Bronchial epithelial cell (primary cell): Measurements from ENCODE around the gene CELA1. TPM values are rescaled to one million over a fixed set of nuclear protein-coding genes. Genes with fewer than 3 reads are reported as not detected.
"Not testable (repeated sequence)": the region's sequence is repeated elsewhere in the genome, so short reads cannot be mapped to it uniquely, and the experiment has no call there.

Experiments
- DNase-seq: peaks from one replicate; pipeline ENCODE4 v3.0.0-alpha.2; 2010; ENCODE audit warnings: low read depth
- FAIRE-seq: peaks from 2 replicates; lab custom pipeline; 2011; peaks lifted over from hg19 to GRCh38; lab: Jason Lieb, UNC
- H3K27me3 ChIP-seq: 2 replicates; pipeline ENCODE4 v1.5.1; 2011; ENCODE audit warnings: low read length; ENCODE audit not compliant: control insufficient read depth, insufficient read depth
- H3K36me3 ChIP-seq: 2 replicates; pipeline ENCODE4 v1.5.1; 2011; ENCODE audit warnings: low read length; ENCODE audit not compliant: control insufficient read depth, insufficient read depth
- H3K4me3 ChIP-seq: 2 replicates; pipeline ENCODE4 v1.5.1; 2011; ENCODE audit warnings: mild to moderate bottlenecking, low read depth, low read length, control low read depth
- total RNA-seq: library from RNA; depleted of rRNA; stranded (reverse); fragments of >200 nt; gene quantifications from 2 replicates; pipeline ENCODE4 v1.2.1, GENCODE V29; 2014
- TF ChIP-seq, protein P1 (sequence below): IDR thresholded peaks from 2 replicates; pipeline ENCODE4 v1.5.1; 2011; ENCODE audit warnings: mild to moderate bottlenecking, moderate library complexity, low read length, control low read depth, inconsistent platforms; ENCODE audit not compliant: insufficient read depth, severe bottlenecking

CELA1 gene
- total RNA-seq, 1 donor from 2014 or later = not detected

DNA sequence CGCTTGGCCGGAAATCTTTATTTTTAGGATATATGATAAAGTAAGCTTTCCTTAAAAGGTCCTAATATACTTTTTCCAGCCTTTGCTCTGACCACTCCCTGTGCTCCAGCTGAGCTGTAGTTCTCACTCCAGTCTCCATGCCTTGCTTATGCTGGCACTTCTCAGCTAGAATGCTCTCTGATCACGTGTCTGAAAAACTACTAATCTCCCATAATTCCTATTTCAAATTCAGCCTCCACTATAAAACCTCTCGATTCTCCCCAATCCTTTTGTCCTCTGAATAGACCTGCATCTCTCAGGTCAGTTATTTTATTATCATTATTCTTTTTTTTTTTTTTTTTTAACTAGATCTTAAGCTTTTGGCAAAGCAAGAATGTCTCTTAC lies 26.2 kb downstream of the CELA1 start:
- Histone ChIP-seq H3K36me3 (no peaks in the 10 kb centered on the region), H3K4me3 (no peak overlapping the region), H3K27me3 (no peaks in the 10 kb centered on the region)
- TF ChIP-seq, protein P1, sequence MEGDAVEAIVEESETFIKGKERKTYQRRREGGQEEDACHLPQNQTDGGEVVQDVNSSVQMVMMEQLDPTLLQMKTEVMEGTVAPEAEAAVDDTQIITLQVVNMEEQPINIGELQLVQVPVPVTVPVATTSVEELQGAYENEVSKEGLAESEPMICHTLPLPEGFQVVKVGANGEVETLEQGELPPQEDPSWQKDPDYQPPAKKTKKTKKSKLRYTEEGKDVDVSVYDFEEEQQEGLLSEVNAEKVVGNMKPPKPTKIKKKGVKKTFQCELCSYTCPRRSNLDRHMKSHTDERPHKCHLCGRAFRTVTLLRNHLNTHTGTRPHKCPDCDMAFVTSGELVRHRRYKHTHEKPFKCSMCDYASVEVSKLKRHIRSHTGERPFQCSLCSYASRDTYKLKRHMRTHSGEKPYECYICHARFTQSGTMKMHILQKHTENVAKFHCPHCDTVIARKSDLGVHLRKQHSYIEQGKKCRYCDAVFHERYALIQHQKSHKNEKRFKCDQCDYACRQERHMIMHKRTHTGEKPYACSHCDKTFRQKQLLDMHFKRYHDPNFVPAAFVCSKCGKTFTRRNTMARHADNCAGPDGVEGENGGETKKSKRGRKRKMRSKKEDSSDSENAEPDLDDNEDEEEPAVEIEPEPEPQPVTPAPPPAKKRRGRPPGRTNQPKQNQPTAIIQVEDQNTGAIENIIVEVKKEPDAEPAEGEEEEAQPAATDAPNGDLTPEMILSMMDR = no peak
- FAIRE-seq (no peak), DNase-seq (no peak)

DNA sequence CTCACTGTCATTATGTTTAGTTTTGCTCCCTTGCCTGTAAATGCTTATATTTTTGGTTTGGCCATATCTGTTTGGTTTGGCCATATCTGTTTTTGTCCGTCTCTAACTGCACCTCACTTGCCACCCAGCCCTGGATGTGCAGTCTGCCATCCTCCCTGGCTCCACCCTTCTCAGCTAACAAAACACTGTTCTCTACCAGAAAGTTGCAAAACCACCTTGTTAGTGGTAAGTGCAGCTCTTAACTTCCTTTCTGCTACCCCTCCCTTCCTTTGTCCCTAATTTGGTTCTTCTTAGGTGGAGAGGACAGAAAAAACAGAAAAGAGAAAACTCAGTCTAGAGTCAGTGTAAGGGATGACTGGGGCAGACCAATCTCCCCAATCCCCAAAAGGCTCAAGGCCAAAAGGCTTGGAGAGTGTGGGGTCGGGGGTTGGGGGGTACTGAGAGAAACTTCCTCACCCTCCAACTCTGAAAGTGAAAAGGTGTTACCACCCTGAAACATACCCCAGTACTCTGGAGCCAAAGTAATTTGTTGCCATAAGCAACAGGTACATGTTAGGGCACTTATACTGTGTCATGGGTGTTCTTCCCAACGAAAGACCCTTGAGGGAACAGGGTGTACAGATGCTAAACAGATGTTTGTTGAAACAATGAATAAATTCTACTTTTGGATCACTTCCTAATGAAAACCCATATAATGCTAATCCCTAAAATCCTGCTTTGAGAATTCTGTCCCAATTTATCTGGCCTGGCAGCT lies 27.5 kb downstream of the CELA1 start:
- FAIRE-seq = no peak
- no peak for DNase-seq
- Histone ChIP-seq H3K4me3 (no peak overlapping the region), H3K27me3 (no peaks in the 10 kb centered on the region), H3K36me3 (no peaks in the 10 kb centered on the region)
- TF ChIP-seq, protein P1 = no peak

DNA sequence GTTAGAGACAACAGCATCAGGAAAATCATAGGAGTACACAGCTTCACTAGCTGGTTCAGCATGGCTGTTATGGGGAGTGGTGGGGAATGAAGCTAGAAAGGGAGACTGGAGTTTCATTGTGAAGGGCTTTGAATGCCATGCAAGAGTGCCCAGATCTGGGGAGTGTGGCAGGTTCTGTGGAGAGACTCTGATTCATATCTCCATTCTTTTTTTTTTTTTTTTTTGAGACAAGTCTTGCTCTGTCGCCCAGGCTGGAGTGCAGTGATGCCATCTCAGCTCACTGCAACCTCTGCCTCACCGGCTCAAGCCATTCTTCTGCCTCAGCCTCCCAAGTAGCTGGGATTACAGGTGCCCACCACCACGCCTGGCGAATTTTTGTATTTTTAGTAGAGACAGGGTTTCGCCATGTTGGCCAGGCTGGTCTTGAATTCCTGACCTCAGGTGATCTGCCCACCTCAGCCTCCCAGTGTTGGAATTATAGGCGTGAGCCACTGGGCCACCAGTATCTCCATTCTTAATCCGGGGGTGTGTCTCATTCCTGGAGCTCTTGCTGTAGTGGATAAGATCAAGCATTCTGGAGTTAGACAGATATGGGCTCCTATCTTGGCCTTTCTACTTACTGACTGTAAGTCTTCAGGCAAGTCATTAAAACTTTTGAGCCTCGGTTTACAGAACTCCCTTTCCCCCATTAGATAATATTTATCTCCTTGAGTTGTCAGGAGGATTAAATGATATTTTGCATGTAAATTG lies 28.2 kb downstream of the CELA1 start:
- not testable (repeated sequence) for FAIRE-seq, H3K36me3 ChIP-seq, DNase-seq, H3K4me3 ChIP-seq, H3K27me3 ChIP-seq

DNA sequence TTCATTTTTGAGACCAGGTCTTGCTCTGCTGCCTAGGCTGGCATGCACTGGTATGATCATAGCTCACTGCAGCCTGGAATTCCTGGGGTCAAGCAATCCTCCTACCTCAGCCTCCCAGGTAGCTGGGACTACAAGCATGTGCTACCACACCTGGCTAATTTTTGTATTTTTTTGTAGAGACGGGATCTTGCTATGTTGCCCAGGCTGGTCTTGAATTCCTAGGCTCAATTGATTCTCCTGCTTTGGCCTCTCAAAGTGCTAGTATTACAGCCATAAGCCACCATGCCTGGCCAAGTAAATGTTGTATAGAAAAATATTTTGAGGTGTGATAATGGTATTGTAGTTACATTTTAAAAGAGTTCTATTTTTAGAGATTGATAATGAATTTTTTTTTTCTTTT lies 35.1 kb downstream of the CELA1 start:
- H3K4me3 ChIP-seq = no peak overlapping the region
- TF ChIP-seq, protein P1 = no peak
- DNase-seq (no peak), FAIRE-seq (no peak)
- H3K36me3 ChIP-seq = no peaks in the 10 kb centered on the region
- no peaks in the 10 kb centered on the region for H3K27me3 ChIP-seq

DNA sequence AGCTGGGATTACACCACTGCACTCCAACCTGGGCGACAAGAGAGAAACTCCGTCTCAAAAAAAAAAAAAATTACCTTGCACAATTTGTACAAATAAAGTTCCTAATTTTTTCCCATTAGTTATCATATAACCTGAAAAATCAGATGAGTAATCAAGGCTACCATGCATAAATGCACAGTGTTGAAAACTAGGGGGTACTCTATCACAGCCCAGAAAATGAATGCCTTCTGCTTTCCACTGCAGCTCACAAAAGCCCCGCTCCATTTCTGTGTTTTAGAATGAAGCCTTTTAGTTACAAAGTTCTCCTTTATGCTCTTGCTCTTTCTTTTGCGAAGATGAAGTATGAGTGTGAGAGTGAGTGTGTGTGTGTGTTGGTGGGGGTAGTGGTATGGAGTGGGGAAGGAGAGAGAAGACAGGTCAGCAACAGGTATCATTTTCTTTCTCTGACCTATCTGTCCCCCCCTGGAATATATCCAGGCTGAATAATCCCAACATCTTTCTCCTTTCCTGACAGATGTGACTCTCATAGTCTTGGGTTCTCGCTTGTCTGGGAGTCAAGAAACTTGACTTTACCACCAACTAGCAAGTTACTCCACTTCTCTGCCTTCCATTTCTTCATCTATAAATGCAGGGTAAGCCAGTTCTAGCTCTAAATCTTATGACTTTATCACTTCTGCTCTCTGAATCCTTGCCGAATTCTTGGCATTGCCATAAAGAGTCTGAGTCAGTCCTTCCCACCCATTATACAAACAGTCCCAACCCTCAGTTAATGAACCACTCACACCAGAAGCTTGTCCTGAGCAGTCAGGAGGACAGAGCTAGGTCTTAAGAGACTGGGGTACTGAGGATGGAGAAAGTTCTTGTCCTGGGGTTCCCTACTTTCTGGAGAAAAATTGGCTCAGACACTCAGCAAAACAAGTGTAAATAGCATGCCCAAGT lies 38.6 kb downstream of the CELA1 start:
- DNase-seq (peak; percentile 94), FAIRE-seq (no peak)
- no peak overlapping the region for H3K4me3 ChIP-seq
- no peaks in the 10 kb centered on the region for H3K27me3 ChIP-seq
- TF ChIP-seq, protein P1 = no peak
- H3K36me3 ChIP-seq = no peaks in the 10 kb centered on the region
